GM18505 (cell line): ENCODE results near the gene ABHD17A.

ENCODE experiments used
- ATAC-seq: cut with Tn5 transposase; IDR thresholded peaks from one replicate; pipeline ENCODE4 v1.9.1; 2021; ENCODE audit not compliant: unreplicated experiment
- POLR2A ChIP-seq: IDR thresholded peaks from 4 replicates; pipeline ENCODE4 v1.6.1; 2011; ENCODE audit warnings: borderline replicate concordance; ENCODE audit not compliant: insufficient read depth, insufficient read length; ENCODE audit errors: extremely low read depth

The ABHD17A gene

GRCh38 chr19:1851654-1852580 is 33.4 kb downstream of the ABHD17A start:
- no peak for TF ChIP-seq POLR2A
- no peak for ATAC-seq

DNA sequence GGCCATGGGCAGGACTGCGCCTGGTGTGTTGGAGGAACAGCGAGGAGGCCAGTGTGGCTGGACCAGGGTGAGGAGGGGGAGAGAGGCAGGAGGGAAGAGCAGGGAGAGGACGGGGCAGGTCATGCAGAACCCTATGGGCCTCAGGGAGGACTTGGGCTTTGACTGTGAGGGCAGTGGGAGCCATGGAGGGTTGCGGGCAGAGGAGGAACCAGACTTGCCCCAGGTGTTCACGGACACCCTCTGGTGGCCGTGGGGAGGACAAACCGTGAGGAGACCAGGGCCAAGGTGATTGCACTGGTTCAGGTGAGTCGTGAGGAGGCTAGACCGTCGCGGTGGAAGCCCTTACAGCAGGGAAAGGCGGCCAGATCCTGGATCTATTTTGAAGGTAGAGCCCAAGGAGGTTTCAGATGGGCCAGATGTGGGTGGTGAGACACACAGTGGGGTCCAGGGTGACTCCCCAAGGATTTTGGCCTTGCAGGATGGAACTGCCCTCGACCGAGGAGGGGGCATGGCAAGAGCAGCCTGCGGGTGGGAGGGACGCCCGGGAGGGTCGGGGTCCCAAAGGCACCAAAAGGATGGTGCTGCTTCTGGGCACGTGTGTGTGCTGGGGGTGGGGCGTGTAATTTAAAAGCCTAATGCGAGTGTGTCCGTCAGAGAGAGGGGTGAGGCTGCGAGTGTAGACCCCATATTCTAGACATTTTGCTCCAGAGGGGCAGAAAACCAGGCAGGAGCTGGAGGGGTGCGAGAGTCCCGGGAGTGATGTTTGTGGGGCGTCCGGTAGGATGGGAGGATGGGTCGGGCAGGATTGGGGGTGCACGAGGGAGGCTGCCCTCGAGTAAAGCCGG is 34.3 kb downstream of the ABHD17A start:
- no peak for ATAC-seq
- TF ChIP-seq POLR2A, result no peak

DNA sequence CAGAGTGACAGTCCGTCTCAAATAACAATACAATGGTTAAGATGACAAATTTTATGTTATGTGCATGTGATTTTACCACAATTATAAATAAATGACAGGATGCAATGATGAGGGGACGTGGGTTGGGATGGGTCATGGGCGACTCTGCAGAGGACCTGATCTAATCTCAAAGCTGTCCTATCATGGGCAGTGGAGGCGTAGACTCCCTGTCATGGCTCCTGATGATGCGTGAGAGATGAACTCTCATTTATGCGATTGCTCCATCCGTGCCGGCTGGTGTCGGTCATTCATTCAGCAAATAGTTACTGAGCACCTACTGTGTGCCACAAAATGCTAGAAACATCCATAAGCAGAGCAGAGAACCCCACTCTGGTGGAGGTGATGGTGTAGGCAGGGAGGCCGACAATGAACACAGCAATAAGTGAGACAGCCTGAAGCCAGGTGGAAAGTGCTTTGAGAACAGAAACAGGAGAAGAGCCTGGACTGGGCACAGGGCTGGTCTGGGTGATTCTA is 35.4 kb downstream of the ABHD17A start:
- no peak for ATAC-seq
- no peak for TF ChIP-seq POLR2A

DNA sequence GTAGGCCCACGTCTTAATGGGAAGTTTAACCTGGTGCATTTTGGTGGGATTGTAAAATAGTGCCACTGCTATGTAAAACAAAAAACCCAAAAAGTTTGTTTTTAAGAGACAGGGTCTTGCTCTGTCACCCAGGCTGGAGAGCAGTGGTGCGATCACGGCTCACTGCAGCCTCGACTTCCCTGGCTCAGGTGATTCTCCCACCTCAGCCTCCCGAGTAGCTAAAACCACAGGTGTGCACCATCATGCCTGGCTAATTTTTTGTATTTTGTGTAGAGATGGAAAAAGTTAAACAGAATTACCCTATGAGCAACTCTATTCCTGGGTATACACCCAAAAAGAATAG is 36.2 kb downstream of the ABHD17A start:
- no peak for ATAC-seq
- no peak for TF ChIP-seq POLR2A

DNA sequence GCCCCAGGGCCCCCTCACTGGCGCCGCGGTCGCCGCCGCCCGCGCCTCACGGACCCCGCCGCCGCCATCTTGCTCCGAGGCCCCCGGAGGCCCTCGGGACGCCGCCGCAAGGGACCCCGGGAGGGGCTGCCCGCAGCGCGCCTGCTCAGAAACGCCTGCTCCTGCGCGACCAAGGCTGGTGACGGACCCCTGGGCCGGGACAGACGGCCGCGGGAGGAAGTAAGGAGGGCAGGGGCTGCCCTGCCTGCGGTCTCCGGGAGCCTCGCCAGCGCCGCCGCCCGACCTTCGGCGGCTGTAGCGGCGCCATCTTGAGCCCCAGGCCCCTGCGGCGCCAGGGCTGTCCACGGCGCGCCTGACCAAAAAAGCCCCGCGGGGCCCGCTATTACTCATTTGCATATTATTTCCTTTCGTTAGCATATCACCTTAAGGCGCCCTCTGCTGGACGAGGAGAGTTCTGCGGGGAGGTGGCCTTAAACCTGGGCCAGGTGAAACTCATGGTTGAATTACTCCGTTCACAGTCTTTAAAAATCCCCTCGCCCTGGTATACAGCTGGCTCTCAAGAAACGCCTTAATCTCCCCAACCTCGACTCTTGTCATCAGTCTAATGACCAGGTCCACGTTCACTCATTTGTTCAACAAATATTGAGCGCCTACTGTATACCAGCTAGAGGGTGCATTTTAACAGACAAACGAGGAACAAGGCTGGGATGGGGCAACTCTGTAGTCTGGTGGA is 36.7 kb downstream of the ABHD17A start, which contains the start of gene REXO1:
Gene REXO1 (minus strand): TSS at position 85 of the 733 bp plus-strand sequence. CDS start 125 bp downstream, outside the sequence.
- peak; percentile 62 for ATAC-seq
- peak; percentile 73 for TF ChIP-seq POLR2A

DNA sequence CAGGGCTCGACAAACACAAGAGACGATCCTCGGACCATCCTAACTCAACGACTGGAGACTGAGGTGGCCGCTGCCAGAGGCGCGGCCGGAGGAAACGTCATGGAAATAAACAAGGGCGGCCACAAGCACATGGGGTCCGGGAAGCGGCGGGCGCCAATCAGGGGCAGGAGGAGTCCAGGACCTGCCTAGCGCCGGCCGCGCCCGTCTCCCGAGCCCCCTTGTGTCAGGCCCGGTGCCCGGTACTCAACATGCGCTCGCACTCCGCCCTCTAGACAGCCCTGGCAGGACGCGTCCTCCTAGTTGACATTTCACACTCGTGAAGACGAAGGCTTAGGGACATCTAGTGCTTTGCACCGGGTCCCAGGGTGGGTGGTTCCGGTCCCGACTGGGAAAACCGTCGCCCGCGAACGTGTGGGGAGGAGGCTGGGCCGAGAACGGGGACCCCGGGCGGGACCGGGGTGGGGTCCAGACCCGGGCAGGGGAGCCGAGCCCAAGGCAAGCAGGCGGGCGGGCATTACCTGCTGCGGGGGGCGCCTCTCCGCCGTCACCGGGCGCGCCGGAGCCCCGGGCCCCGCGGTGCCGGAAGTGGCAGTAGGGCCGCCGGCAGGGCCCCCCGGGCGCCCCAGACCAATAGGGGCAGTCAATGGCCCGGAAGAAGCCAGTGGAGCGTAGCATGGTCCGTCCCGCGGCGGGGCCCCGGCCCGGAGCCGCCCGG is 37.5 kb downstream of the ABHD17A start:
- ATAC-seq, result peak; percentile 20
- TF ChIP-seq POLR2A, result no peak

DNA sequence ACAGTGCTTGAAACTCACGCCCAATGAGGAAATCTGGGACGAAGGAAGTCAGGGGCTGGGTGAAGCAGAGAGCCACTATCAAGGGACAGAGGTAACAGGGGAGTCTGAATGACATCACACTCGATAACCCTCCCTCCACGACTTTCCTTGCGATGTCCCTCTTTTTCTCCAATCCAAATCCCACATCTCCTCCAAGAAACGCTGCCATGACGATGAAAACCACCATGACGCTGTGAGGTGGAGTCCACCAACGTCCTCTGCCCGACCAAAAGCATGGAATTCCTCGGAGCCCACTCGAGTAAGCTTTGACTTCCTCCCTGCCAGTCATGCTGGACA is 38.0 kb downstream of the ABHD17A start:
- ATAC-seq, result no peak
- TF ChIP-seq POLR2A, result no peak

DNA sequence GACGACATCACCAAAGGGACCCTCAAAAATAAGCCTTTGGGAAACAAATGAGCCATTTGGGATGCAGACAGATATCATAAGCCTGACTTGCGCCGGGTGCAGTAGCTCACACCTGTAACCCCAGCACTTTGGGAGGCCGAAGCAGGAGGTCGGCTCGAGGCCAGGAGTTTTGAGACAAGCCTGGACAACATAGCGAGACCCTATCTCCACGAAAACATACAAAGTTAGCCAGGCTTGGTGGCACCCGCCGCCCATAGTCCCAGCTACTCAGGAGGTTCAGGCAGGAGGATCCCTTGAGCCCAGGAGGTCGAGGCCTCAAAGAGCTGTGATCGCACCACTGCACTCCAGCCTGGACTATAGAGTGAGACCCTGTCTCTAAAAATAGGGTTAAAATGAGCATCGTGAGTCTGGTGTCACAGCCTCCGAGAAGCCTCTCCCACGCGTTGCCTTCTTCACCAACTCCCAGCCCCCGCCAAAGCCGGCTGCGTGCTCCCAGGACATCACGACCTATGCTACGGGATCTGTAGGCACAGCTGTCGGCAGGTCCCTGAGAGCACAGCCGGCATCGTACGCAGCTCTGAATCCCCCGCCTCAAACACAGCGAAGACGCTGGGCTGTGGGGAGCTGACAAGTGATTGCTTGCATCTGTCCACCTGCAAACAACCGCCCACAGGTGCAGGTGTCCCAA is 38.6 kb downstream of the ABHD17A start:
- TF ChIP-seq POLR2A, result no peak
- no peak for ATAC-seq

DNA sequence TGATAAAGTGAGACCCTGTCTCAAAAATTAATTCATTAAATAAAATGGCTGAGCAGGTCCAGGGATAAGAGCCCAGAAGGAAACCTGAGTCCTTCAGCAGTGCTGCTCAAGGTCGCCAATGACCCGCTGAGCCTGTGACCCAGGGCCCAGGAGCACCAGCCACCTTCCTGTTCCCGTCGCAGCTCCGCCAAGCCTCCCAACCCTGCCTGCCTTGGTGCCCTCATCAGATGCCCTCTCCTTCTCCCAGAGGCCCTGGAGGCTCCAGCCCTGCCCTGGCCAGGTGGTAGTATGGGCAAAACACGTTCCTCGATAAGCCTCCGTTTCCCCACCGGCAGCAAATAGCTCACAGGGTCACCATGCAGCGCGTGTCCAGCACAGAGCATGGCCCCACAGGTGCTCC is 39.7 kb downstream of the ABHD17A start:
- no peak for ATAC-seq
- TF ChIP-seq POLR2A, result no peak

DNA sequence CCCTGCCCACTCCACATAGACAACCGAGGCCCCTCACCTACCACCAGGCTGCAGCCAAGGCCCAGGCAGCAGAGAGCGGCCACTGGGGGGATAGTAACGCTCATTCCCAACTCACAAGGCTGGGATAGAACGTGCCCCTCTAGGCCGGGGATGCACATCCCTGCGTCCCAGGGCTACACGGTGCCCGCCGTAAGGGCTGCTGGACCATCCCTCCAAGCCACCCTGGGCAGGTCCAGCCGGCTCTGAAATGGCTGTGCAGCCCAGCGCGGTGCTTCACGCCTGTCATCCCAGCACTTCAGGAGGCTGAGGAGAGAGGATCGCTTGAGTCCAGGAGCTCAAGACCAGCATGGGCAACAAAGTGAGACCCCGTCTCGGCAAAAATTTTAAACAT is 40.2 kb downstream of the ABHD17A start:
- no peak for ATAC-seq
- TF ChIP-seq POLR2A, result no peak

DNA sequence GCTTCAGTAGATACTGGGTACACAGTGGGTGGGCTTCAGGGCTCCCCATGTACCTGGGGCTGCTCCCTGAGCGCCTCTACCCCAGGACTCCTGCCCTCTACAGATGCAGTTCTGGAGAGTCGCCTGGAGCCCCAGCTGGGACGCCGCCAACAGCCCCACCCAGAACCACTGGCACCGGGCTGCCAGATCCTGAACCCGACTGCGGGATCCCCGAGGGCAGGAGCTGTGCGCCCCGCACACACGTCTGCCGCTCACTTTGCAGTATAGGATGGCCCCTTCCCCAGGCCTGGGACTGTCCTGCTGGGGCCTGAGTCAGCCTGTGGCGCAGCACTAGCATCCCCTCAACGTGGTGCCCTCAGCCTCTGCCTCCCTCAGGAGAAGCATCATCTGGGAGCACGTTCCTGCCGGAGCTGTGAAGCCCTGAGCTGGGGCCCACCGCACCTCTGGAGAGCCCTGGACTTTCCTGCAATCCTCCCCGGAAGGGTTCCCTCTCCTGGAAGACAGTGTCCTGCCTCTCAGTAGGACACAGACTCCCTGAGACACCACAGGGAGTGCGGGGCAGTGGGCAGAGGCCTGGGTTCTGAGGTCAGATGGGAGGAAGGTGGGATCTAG is 40.7 kb downstream of the ABHD17A start:
- ATAC-seq, result no peak
- no peak for TF ChIP-seq POLR2A
